ENCODE measurements around the gene RGL4.
A peak's percentile ranks its signal among the peaks of the same experiment; 100 is the strongest.
"Not testable (repeated sequence)": the region's sequence is repeated elsewhere in the genome, so short reads cannot be mapped to it uniquely, and the experiment has no call there.

Gene RGL4

DNA sequence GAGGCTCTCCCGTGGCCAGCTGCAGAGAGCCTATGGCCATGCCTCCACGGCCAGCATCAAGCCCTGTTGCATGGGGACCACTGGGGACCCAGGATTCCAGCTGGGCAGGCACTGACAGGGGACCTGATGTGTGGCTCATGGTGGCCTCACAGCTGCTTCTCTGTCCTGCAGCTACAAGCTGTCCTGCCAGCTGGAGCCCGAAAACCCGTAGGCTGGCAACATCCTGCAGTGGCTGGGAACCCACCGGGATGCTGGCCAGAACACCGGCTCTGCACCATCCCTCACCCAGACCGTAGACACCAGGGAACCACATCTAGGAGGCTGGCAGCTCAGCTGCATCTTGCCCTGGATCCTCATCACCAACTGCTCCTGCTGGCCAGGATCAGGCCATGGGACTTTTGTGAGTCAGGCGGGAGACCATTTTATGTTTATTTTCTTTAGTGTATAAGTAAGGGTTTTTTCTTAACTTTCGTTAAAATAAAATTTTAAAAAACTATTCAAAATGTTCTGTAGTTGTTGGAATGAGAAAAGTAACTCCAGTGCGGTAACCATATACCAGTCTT, 7.9 kb downstream of the RGL4 start:
- DNase-seq, result no peak

DNA sequence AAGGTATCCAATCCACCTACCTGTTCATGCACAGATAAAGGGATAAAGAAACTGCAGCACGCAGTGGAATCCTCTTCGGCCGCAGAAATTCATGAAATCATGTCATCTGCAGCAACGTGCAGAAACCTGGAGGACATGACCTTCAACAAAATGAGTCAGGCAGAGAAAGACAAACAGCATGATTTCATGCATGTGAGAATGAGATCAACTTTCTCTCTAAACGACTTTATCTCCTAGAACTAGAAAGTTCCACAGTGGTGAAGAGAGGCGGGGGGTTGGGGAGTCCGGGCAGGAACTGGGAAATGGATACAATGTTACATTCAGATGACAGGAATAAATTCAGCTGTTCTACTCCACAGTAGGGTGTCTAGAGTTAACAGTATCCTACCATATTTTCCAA, 9.9 kb downstream of the RGL4 start:
- DNase-seq, result no peak

DNA sequence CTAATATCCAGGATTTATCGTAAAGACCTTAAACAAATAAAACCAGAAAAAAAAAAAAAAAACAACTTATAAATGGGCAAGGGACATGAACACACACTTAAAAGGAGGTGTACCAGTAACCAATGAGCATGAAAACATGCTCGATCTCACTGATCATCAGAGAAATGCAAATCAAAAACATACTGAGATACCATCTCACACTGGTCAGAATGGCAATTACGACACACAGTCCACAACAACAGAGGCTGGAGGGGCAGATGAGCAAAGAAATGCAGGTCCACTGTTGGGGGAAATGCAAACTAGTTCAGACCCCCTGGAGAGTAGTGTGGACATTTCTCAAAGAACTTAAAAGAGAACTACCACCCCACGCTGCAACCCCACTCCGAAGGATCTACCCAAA, 13.2 kb downstream of the RGL4 start:
- DNase-seq, result no peak

DNA sequence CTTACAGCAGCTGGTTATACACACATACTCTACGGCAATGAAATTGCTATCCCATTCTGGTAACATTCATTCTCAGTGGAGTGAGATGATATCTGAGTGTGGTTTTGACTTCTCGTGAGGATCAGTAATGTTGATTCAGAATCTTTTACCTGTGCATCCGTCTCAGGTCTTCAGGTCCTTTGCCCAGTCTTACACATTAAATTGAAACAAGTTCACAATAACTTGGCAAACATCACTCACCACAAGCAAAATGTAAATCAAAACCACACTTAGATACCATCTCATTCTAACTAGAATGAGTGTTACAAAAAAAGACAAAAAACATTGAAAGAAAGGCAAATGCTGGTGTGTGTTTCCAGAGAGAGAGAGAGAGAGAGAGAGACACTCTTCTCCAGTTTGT, 14.0 kb downstream of the RGL4 start:
- DNase-seq, result no peak

DNA sequence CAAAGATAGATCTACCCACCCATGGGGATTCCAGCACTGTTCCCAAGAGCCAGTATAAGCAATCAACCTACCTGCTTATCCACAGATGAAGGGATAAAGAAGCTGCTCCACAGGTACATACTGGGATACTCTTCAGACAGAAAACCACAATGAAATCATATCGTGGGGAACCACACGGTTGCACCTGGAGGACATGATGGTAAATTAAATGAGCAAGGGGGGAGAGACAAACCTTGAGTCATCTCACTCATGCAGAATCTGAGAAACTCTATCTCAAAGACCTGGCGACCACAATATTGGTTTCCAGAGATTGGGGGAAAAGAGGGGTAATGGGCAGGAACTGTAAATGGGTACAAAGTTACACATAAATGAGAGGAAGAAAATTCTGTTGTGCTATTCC, 14.5 kb downstream of the RGL4 start:
- DNase-seq, result no peak

DNA sequence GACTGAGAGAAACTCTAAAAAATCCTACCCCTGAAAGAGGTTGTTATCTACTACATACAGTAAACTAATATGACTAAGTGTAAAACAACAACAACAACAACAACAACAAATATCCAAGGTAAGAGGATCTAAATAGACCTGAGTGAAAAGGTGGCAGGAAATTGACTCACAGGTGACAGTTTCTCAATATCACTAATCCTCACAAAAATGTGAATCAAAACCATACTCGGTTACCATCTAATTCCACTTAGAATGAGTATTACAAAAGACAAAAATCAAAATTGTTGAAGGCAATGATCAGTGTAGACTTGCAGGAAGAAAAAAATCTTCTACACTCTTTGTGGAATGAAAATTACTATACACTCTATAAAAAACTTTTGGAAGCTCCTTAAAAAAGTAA, 17.5 kb downstream of the RGL4 start:
- DNase-seq, result no peak

DNA sequence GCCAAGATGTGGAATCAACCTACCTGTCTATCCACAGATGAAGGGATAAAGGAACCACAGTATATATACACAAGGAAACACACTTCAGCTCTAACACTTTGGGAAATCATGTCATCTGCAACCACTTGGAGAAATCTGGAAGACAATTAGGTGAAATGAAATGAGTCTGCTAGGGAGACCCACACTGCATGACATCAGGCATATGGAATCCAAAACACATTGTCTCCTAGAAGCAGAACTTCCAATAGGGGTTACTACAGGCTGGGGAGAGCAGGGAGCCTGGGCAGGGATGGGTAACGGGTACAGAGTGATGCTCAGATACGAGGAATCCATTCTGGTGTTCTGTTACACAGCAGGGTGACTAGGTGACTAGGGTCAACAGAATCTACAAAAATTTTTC, 18.3 kb downstream of the RGL4 start:
- DNase-seq, result no peak

DNA sequence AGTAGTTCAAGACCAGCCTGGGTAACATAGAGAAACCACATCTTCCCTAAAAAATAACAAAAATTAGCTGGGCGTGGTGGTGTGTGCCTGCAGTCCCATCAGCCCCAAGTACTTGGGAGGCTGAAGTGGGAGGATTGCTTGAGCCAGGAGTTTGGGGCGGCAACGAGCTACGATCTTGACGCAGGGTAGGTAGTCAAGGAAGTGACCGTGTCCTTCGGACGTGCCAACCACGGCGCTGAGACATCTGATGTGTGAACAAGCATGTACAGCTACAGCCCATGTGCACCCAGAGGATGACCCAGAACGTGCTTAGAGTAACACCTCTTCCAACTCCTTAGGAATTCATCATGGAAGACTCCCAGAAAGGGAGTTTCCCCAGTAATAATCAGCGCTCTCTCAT, 21.4 kb downstream of the RGL4 start:
- no peak for DNase-seq

DNA sequence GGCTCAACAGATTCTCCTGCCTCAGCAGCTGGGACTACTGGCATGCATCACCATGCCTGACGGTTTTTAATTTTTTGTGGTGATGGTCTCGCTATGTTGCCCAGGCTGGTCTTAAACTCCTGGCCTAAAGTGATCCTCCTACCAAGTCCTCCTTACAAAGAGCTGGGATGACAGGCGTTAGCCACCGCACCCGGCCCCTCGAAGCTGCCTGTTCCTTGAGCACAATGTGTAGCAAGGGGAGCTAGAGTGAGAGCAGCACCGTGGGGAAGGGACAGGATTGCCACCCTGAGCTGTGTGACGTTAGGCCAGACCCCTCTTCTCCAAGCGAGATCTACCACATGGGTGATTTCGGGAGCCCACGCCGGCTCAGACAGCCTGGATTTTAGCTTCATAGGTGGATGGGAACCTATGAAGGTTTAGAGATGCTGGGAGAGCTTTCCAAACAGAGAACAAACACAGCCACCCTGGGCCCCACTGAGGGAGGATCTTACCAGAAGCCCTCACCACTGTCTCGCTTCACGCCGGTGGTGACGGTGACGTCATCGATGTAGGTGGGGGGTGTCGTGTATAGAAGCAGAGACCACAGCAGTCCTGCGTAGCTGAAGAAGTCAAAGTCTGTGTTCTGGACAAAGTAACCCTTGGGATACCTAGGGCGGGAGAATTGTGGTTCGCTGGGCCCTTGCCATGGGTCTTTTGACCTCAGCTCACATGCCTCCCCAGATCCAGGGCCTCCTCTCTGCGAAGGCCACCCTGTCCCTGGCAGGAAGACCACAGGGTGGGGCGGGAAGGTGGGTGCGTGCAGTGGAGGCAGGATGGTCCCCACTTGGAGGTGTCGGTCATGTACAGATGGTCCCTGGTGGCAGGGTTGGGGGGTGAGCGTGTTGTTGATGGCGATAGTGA, 23.1 kb downstream of the RGL4 start:
- DNase-seq, result no peak

DNA sequence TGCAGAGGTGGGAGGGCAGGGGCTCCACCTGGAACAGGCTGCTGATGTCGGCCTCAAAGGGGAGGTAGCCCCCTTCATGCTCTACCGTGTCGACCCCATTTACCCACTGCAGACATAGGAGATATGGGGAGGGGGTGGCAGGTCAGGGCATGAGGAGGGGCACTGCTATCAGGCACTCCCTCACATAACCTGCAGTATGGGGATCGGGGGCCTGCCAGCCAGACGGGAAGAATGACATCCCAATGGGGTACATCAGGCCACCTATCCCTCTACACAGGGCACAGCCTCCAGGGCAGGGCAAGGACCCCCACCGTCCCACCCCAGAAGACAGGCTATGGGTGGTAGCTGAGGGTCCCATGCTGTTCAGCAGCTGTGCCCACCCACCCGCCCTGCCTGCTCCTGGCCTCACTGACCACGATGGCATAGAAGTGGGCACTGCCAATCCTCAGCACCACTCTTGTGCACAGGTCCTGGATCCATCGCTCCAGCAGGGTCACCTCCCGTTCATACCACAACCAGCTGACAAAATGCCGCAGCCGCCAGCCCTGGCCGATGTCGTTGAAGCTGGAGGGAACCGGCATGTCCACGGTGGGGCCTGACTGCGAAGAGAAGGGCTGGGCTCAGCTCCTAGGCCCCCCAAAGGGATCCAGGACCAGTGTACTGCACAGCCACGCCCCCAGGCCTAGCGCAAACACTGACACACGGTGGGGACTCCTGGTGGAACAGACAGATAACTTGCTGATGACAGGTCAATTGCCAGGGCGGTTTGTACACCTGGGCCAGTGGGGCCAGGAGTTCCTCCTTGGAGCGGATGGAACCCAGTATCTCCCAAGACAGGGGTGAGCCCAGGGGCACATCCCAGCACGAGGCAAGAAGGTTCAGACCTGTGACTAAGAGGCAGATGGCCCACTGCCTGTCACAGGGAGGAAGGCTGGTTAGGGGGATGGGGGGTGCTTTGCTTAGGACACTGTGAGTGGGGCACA, 24.1 kb downstream of the RGL4 start:
- DNase-seq, result no peak

DNA sequence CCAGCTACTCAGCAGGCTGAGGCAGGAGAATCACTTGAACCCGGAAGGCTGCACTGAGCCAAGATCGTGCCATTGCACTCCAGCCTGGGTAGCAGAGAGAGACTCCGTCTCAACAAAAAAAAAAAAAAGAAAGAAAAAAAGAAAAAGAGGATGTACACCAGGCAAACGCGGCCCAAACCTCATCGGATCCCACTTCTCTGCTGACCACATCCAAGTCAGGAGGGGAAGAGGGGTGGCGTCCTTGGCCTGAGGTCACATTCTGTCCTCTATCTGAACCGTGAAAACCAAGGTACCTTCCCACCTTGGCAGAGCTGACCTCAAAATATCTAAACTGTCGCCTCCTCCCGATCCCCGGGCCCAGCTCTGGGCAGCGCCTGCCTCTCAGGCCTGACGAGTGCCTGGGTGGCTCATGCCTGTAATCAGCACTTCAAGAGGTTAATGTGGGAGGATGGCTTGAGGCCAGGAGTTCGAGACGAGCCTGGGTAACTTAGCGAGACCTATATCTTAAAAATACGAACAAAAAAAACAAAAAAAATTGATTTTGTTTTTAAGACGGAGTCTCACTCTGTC, 25.1 kb downstream of the RGL4 start:
- no peak for DNase-seq

DNA sequence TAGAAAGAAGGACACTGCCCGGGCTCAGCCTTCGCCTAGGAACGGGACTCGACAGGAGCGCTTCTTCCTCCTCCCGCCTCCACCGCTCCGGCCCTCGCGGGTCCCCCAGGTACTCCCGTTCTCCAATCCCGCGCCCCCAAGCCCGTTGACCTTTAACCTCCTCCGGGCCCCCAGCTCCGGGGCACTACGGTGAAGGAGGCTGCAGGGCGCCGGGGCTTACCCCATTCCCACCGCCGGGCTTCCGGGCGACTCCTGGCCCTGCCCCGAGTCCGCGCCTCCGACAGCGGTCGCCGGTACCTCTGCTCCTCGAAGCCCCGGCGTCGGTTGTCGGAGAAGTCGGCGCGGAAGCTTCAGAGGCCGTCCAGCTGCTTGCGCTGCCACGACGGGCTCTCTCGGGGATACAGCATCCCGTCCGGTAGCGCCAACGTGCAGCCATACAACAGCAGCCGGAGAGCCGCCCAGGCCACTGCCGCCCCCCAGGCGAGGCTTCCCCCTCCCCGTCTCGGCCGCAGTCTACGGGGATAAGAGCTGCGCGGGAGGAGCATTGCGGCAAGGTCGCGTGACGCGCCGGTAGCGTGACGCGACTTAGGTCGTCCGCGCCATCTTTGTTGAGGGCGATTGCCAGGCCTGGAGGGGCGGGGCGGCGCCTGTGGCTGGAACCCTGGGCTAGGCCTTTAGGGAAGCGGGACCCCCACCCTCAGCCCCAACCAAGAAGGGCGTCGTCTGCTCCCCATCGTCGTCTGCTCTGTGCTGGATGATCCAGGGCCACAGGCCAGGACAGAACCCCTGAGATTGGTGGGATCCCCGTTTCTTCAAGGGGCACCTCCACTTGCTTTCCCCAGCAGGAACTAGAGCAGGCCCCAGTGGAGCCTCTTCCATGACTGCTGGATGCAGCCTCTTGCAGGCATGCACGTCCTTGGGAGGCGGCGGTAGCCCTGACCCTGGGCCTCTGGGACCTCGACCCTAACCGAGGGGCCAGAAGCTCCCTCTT, 26.3 kb downstream of the RGL4 start:
- DNase-seq, result peak; percentile 87

DNA sequence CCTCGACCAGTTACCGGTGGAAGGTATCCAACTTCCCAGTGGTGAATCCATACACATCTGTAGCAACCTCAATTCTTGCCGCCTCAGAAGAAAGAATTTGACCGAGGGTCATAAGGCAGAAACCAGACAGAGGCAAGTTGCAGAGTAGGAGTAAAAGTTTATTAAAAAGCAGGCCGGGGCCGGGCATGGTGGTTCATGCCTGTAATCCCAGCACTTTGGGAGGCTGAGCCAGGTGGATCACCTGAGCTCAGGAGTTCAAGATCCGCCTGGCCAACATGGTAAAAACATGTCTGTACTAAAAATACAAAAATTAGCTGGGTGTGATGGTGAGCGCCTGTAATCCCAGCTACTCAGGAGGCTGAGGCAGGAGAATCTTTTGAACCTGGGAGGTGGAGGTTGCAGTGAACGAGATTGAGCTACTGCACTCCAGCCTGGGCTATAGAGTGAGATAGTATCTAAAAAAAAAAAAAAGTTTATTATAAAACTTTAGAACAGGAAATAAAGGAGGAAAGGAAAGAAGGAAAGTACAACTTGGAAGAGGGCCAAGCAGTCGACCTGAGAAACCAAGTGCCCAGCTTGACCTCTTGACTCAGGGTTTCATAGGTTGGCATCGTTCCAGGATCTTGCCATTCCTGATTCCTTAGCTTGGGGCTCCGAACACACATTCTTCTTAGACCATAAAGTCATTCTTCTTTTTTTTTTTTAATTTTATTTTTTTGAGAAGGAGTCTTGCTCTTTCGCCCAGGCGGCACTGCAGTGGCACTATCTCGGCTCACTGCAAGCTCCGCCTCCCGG, 27.8 kb downstream of the RGL4 start:
- DNase-seq, result no peak

DNA sequence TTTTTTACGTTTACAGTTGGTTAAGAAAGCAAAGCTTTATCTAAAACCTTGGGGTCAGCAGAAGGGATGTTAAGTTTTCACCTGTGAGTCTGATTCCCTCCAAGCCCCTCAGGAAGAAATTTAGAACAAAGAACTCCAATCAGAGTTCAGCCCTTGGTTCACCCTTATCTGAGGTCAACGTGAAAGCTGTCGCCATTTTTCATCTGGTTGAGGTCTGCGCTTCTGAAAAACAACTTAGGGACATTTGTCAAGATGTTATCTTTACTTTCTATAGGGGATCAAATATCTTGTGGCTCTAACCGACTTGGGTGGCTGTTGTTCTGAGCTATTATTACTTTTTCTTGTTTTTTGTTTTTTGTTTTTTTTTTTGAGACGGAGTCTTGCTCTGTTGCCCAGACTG, 30.0 kb downstream of the RGL4 start:
- DNase-seq, result no peak

DNA sequence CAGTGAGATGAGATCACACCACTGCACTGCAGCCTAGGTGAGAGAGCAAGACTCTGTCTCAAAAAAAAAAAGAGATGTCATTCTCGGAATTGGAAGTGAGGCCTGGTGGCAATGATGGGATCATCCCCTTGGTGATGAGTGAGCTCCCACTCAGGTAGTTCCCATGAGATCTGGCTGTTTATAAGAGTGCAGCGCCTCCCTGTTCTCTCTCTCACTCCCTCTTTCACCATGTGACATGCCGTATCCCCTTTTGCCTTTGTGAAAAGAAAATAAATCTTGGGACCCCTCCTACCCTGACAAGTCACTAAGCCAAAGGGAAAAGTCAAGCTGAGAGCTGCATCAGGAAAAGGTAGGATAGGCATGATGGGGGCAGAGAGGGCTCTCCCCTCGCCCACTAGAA, 31.3 kb downstream of the RGL4 start:
- DNase-seq, result no peak

DNA sequence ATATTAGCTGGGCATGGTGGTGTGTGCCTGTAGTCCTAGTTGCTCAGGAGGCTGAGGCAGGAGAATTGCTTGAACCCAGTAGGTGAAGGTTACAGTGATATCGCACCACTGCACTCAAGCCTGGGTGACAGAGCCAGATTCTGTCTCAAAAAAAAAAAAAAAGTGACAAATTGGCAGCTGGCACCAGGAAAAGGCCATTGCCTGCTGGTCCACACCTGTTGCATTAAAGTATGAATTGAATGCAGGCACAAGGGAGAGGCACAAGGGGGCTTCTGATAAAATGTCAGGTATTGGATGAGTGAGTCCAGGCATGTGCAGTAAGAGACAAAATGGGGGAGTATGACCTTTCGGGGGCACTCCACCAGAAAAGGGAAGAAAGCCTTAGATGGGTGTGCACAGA, 31.9 kb downstream of the RGL4 start:
- DNase-seq, result no peak

DNA sequence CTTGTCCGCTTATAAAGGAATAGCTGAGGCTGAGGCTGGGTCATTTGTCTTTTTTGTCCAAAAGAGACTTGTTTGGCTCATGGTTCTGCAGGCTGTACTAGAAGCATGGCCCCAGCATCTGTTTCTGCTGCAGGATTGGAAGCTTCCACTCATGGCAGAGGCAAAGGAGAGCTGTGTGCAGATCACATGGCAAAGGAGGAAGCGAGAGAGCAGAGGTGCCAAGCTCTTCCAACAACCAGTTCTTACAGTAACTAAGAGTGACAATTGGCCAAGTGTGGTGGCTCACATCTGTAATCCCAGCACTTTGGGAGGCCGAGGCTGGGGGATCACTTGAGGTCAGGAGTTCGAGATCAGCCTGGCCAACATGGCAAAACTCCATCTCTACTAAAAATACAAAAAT, 37.3 kb downstream of the RGL4 start:
- not testable (repeated sequence) for DNase-seq

DNA sequence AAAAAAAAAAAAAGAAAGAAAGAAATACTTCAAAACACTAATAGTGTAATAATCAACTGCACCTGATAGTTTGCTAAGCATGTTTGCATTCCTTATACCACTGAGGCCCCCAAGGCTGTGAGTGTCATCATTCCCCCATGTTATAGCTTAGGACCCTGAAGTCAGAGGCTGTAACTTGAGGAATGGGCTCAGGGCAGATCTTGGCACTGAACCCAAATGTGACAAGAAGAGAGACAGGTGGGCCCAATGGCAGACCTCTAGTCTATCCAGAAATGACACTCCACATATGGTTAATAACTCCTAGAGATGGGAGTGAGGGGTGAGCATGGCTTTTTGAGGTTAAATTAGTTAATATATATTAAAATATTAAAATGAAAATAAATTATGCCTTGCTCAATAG, 46.9 kb downstream of the RGL4 start:
- no peak for DNase-seq

DNA sequence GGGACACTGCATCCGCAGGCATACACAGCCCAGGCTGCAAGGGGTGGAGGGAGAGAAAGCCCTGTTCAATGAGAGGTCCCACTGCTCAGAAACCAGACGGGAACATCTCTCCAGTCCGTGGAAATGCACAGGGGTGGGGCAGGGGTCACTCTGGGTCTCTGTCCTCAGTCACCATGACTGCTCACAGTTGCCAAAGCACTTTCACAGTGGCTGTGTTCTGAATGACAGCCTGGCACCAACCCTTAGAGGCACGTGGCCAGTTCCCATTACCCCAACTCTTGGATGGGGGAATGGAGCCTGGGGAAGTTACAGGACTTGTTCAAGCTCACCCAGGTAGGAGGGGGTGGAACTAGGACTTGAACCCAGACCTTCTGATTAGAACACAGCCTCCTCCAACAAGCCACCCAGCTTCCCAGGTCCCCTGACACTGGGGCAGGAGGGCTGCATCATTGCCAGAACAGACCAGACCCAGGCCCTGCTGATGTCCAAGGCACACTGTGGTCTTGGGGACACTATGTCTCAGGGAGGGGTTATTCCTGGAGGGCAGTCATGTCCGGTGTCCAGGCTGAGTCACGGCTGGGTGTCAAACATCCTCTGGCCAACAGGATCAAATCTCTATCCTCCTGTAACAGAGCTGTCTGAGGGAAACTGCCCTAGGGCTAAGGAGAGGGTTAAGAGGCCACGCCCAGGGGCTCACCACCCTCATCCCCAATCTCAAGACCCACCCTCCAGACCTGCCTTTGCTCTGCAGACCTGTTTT, 51.9 kb downstream of the RGL4 start:
- no peak for DNase-seq

DNA sequence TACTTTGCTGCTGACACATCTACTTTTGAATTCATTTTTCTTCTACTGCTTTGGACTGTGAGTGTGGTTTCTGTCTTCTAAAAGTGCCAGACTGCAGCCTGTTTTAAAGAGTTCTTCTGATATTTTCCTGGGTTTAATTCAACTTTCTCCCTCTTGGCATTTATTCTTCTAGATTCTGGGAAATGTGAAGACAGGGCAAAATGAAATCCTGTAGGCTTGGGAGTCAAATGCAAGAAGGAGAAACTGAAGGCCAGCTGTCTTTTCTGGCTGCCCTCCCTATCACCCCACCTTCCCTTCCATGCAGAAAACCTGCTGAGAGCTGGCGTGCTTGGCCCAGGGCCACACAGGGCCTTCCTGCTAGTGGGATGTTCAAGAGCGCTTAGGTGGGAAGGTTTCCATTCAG, 52.5 kb downstream of the RGL4 start:
- DNase-seq, result no peak
